ENCODE results near the gene PHB1.

GRCh38 chr17:49361902-49362722 is 52.6 kb downstream of the PHB1 start, which contains the start of gene ZNF652:
- peak; percentile 40 to 50 for TF ChIP-seq POLR2A (IDR thresholded peaks at IDR 0.05)
- peak in 1 of 4 experiments; percentile 26 for TF ChIP-seq CTCF (IDR thresholded peaks at IDR 0.05)

Data from gastroesophageal sphincter (tissue), 3 donors.